HG03521 (cell line): ENCODE data around the gene TEPSIN.

Experiments
- ATAC-seq: cut with Tn5 transposase; IDR thresholded peaks from one replicate; pipeline ENCODE4 v1.9.1; 2021; ENCODE audit warnings: mild to moderate bottlenecking, moderate library complexity; ENCODE audit not compliant: unreplicated experiment

The TEPSIN gene

GRCh38 chr17:81187586-81188490 lies 51.0 kb downstream of the TEPSIN start:
- ATAC-seq = no peak

- no peak for ATAC-seq
These were observed 51.7 kb downstream of the TEPSIN start for GRCh38 chr17:81187120-81187519.

- ATAC-seq = no peak
These were observed 52.7 kb downstream of the TEPSIN start for GRCh38 chr17:81186203-81186602.

- no peak for ATAC-seq
These were observed 54.3 kb downstream of the TEPSIN start for GRCh38 chr17:81184555-81184954.

- ATAC-seq = no peak
These were observed 55.0 kb downstream of the TEPSIN start for GRCh38 chr17:81183807-81184206.

- ATAC-seq = no peak
These were observed 55.5 kb downstream of the TEPSIN start for GRCh38 chr17:81183316-81183715.

- no peak for ATAC-seq
These were observed 56.3 kb downstream of the TEPSIN start for GRCh38 chr17:81182596-81182995.

- ATAC-seq = no peak
These were observed 57.1 kb downstream of the TEPSIN start for GRCh38 chr17:81181811-81182185.

GRCh38 chr17:81180836-81181810 lies 57.7 kb downstream of the TEPSIN start:
- ATAC-seq = no peak

- no peak for ATAC-seq
These were observed 59.0 kb downstream of the TEPSIN start for GRCh38 chr17:81179861-81180260.

GRCh38 chr17:81179220-81179619 lies 59.6 kb downstream of the TEPSIN start:
- no peak for ATAC-seq
